ENCODE data around the gene GPR153.

Gene GPR153

GRCh38 chr1:6199298-6200187 is 61.4 kb downstream of the GPR153 start, which contains the start of gene RPL22:
TSS of gene RPL22 (minus strand) at chr1:6199595. CDS start at chr1:6199573, 22 bp downstream.
- Histone ChIP-seq H3K4me1 (peaks cover 31% of the 10 kb centered on the region), H3K36me3 (peaks cover 36% of the 10 kb centered on the region), H3K4me3 (peak within 1 kb of the TSS; percentile 87), H3K4me2 (peak within 1 kb of the TSS; percentile 89), H3K27ac (peak within 1 kb of the TSS; percentile 99), H4K20me1 (peaks cover 47% of the 10 kb centered on the region), H3K9me3 (no peaks in the 10 kb centered on the region), H3K9ac (peak within 1 kb of the TSS; percentile 99), H3K27me3 (peaks cover 6% of the 10 kb centered on the region)
- no peak for TF ChIP-seq Cebpa-rat (IDR thresholded peaks at IDR 0.05)

- TF ChIP-seq Cebpa-rat (IDR thresholded peaks at IDR 0.05): no peak
- H4K20me1 ChIP-seq: peaks cover 55% of the 10 kb centered on the region
- H3K4me3 ChIP-seq: peak overlapping the region; percentile 87
- H3K36me3 ChIP-seq: peaks cover 43% of the 10 kb centered on the region
- peak overlapping the region; percentile 80 for H3K4me2 ChIP-seq
- H3K27me3 ChIP-seq: no peaks in the 10 kb centered on the region
- H3K4me1 ChIP-seq: peaks cover 31% of the 10 kb centered on the region
- peak overlapping the region; percentile 99 for H3K9ac ChIP-seq
- no peaks in the 10 kb centered on the region for H3K9me3 ChIP-seq
- peak overlapping the region; percentile 99 for H3K27ac ChIP-seq
Observed at GRCh38 chr1:6198646-6199297, 62.1 kb downstream of the GPR153 start.

GRCh38 chr1:6197746-6198427 is 63.0 kb downstream of the GPR153 start:
- peaks cover 52% of the 10 kb centered on the region for H3K36me3 ChIP-seq
- no peaks in the 10 kb centered on the region for H3K27me3 ChIP-seq
- H3K4me1 ChIP-seq: peaks cover 31% of the 10 kb centered on the region
- peak overlapping the region; percentile 87 for H3K4me3 ChIP-seq
- peak overlapping the region; percentile 99 for H3K9ac ChIP-seq
- H3K27ac ChIP-seq: peak overlapping the region; percentile 99
- no peak for TF ChIP-seq Cebpa-rat (IDR thresholded peaks at IDR 0.05)
- H3K9me3 ChIP-seq: no peaks in the 10 kb centered on the region
- peak overlapping the region; percentile 80 for H3K4me2 ChIP-seq
- H4K20me1 ChIP-seq: peaks cover 64% of the 10 kb centered on the region
